ENCODE measurements around the gene PARP2.
"Not testable (repeated sequence)": the region's sequence is repeated elsewhere in the genome, so short reads cannot be mapped to it uniquely, and the experiment has no call there.

The PARP2 gene

GRCh38 chr14:20350860-20351259, 7.4 kb downstream of the PARP2 start:
- Histone ChIP-seq H3K36me3 (ENCODE audit: low read depth) (peaks cover 97% of the 10 kb centered on the region), H3K4me1 (ENCODE audit: insufficient read depth, poor library complexity, severe bottlenecking) (no peaks in the 10 kb centered on the region), H3K27ac (ENCODE audit: poor library complexity, severe bottlenecking) (no peak overlapping the region), H3K27me3 (ENCODE audit: insufficient read depth, poor library complexity, severe bottlenecking) (no peaks in the 10 kb centered on the region), H3K9me3 (ENCODE audit: severe bottlenecking) (no peaks in the 10 kb centered on the region), H3K4me3 (ENCODE audit: severe bottlenecking) (no peak overlapping the region)
- TF ChIP-seq, protein P1, sequence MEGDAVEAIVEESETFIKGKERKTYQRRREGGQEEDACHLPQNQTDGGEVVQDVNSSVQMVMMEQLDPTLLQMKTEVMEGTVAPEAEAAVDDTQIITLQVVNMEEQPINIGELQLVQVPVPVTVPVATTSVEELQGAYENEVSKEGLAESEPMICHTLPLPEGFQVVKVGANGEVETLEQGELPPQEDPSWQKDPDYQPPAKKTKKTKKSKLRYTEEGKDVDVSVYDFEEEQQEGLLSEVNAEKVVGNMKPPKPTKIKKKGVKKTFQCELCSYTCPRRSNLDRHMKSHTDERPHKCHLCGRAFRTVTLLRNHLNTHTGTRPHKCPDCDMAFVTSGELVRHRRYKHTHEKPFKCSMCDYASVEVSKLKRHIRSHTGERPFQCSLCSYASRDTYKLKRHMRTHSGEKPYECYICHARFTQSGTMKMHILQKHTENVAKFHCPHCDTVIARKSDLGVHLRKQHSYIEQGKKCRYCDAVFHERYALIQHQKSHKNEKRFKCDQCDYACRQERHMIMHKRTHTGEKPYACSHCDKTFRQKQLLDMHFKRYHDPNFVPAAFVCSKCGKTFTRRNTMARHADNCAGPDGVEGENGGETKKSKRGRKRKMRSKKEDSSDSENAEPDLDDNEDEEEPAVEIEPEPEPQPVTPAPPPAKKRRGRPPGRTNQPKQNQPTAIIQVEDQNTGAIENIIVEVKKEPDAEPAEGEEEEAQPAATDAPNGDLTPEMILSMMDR (IDR thresholded peaks at IDR 0.05; ENCODE audit: poor library complexity, severe bottlenecking) = peak; percentile 22
- ATAC-seq (ENCODE audit: low read depth) = no peak
- no peak for DNase-seq (ENCODE audit: low spot score)

- ATAC-seq (ENCODE audit: low read depth) (peak; percentile 59), DNase-seq (ENCODE audit: low spot score) (no peak)
- TF ChIP-seq, protein P1 (IDR thresholded peaks at IDR 0.05; ENCODE audit: poor library complexity, severe bottlenecking) = no peak
- no peaks in the 10 kb centered on the region for H3K27me3 ChIP-seq (ENCODE audit: insufficient read depth, poor library complexity, severe bottlenecking)
- no peaks in the 10 kb centered on the region for H3K9me3 ChIP-seq (ENCODE audit: severe bottlenecking)
- no peak overlapping the region for H3K27ac ChIP-seq (ENCODE audit: poor library complexity, severe bottlenecking)
- H3K36me3 ChIP-seq (ENCODE audit: low read depth) = peaks cover 90% of the 10 kb centered on the region
- no peaks in the 10 kb centered on the region for H3K4me1 ChIP-seq (ENCODE audit: insufficient read depth, poor library complexity, severe bottlenecking)
- no peak overlapping the region for H3K4me3 ChIP-seq (ENCODE audit: severe bottlenecking)
Observed at GRCh38 chr14:20356422-20356821, 13.0 kb downstream of the PARP2 start.

DNA sequence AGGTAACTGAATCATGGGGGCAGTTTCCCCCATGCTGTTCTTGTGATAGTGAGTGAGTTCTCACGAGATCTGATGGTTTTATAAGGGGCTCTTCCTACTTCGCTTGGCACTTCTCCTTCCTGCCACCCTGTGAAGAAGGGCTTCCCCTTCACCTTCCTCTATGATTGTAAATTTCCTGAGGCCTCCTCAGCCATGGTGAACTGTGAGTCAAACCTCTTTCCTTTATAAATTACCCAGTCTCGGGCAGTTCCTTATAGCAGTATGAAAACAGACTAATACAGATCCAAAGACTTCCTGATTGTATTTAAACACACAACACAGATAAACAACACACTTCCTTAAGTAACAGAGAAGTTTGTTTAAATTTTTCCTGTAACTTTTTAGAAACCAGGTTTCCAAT, 15.0 kb downstream of the PARP2 start:
- not testable (repeated sequence) for H3K4me1 ChIP-seq (ENCODE audit: insufficient read depth, poor library complexity, severe bottlenecking); H3K27me3 ChIP-seq (ENCODE audit: insufficient read depth, poor library complexity, severe bottlenecking); DNase-seq (ENCODE audit: low spot score); H3K27ac ChIP-seq (ENCODE audit: poor library complexity, severe bottlenecking); H3K9me3 ChIP-seq (ENCODE audit: severe bottlenecking); H3K4me3 ChIP-seq (ENCODE audit: severe bottlenecking); ATAC-seq (ENCODE audit: low read depth)
- H3K36me3 ChIP-seq (ENCODE audit: low read depth) = peaks cover 83% of the 10 kb centered on the region

DNA sequence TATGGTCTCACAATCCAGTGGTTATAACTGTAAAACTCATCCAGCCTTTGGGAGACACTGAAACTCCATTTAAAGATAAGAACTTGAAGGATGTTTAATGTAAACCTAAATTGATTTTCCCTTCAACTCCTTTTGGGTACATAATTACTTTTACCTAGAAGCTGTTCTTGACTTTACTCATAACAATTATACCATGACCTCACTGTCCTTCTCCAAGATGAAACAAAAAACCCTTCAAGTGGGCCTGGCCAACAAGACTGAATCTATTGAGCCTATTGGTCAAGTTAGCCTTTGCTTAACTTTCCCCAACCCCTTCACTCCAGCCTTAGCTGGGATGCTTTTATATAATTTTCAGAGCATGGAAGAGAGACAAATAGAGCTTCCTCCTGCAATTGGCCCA, 22.5 kb downstream of the PARP2 start:
- H3K27ac ChIP-seq (ENCODE audit: poor library complexity, severe bottlenecking) = no peak overlapping the region
- H3K36me3 ChIP-seq (ENCODE audit: low read depth) = peaks cover 67% of the 10 kb centered on the region
- H3K4me1 ChIP-seq (ENCODE audit: insufficient read depth, poor library complexity, severe bottlenecking) = no peaks in the 10 kb centered on the region
- no peak overlapping the region for H3K4me3 ChIP-seq (ENCODE audit: severe bottlenecking)
- no peaks in the 10 kb centered on the region for H3K9me3 ChIP-seq (ENCODE audit: severe bottlenecking)
- no peaks in the 10 kb centered on the region for H3K27me3 ChIP-seq (ENCODE audit: insufficient read depth, poor library complexity, severe bottlenecking)
- no peak for ATAC-seq (ENCODE audit: low read depth)
- no peak for DNase-seq (ENCODE audit: low spot score)
- TF ChIP-seq, protein P1 (IDR thresholded peaks at IDR 0.05; ENCODE audit: poor library complexity, severe bottlenecking) = no peak

- Histone ChIP-seq H3K9me3 (ENCODE audit: severe bottlenecking) (no peaks in the 10 kb centered on the region), H3K4me3 (ENCODE audit: severe bottlenecking) (no peak overlapping the region), H3K27ac (ENCODE audit: poor library complexity, severe bottlenecking) (no peak overlapping the region), H3K4me1 (ENCODE audit: insufficient read depth, poor library complexity, severe bottlenecking) (no peaks in the 10 kb centered on the region), H3K27me3 (ENCODE audit: insufficient read depth, poor library complexity, severe bottlenecking) (no peaks in the 10 kb centered on the region), H3K36me3 (ENCODE audit: low read depth) (peaks cover 93% of the 10 kb centered on the region)
- TF ChIP-seq, protein P1 (IDR thresholded peaks at IDR 0.05; ENCODE audit: poor library complexity, severe bottlenecking) = no peak
- DNase-seq (ENCODE audit: low spot score) (no peak), ATAC-seq (ENCODE audit: low read depth) (no peak)
Observed at GRCh38 chr14:20372796-20373195, 29.4 kb downstream of the PARP2 start.

All from RWPE2 (cell line).